Kidney (tissue), 14 donors: ENCODE data around the gene OTOF. TPM values are rescaled to one million over a fixed set of nuclear protein-coding genes. Genes with fewer than 3 reads are reported as not detected.

Source experiments
- DNase-seq, 5 donors: peaks; one replicate each; pipeline ENCODE4 v3.0.0-alpha.2; 2013 to 2020
- FAIRE-seq: peaks from 2 replicates; lab custom pipeline; 2012; peaks lifted over from hg19 to GRCh38; lab: Jason Lieb, UNC
- H3K27ac ChIP-seq, 2 donors: one replicate each; pipeline ENCODE4 v1.7.0; 2013; ENCODE audit warnings: low read depth in 2 of 2, low read length in 2 of 2, inconsistent platforms in 1 of 2
- H3K27me3 ChIP-seq: one replicate; pipeline ENCODE4 v1.7.1; 2013; ENCODE audit warnings: low read length, inconsistent platforms; ENCODE audit not compliant: control insufficient read depth, insufficient read depth
- H3K36me3 ChIP-seq, 3 donors: one replicate each; pipeline versions ENCODE4 v1.7.0 to v1.7.1; 2013; ENCODE audit warnings: low read length in 3 of 3, control low read depth in 1 of 3, inconsistent platforms in 1 of 3; ENCODE audit not compliant: insufficient read depth in 3 of 3, control insufficient read depth in 2 of 3
- H3K4me1 ChIP-seq, 3 donors: one replicate each; pipeline versions ENCODE4 v1.7.0 to v1.7.1; 2013; ENCODE audit warnings: low read length in 3 of 3, inconsistent platforms in 1 of 3, low read depth in 1 of 3; ENCODE audit not compliant: control insufficient read depth in 2 of 3, insufficient read depth in 2 of 3
- H3K4me3 ChIP-seq, 3 donors: one replicate each; pipeline versions ENCODE4 v1.7.0 to v1.8.1; 2013; ENCODE audit warnings: low read length in 3 of 3, control low read depth in 1 of 3, inconsistent platforms in 1 of 3
- H3K9ac ChIP-seq, 3 donors: one replicate each; pipeline versions ENCODE4 v1.7.0 to v1.7.1; 2013; ENCODE audit warnings: low read length in 3 of 3, control low read depth in 1 of 3, inconsistent platforms in 1 of 3
- H3K9me3 ChIP-seq, 3 donors: one replicate each; pipeline versions ENCODE4 v1.7.0 to v1.7.1; 2013; ENCODE audit warnings: low read length in 3 of 3, control low read depth in 1 of 3, inconsistent platforms in 1 of 3; ENCODE audit not compliant: control insufficient read depth in 2 of 3, insufficient read depth in 1 of 3
- CTCF ChIP-seq: IDR thresholded peaks from 3 replicates; pipeline ENCODE4 v1.5.1; 2012; ENCODE audit warnings: mild to moderate bottlenecking, moderate library complexity, borderline replicate concordance; ENCODE audit not compliant: insufficient read depth; ENCODE audit errors: extremely low read depth
- intact Hi-C: fragments of 100-400 bp; cut with DNase I; formaldehyde crosslinking; loops from one replicate; pipeline ENCODE4 v1.11.1; 2022
- polyA plus RNA-seq: library from polyadenylated mRNA; stranded (reverse); fragments of 350-450 nt; fragmentation: Illumina TruSeq; extraction: RNeasy Lipid Tissue Mini Kit (QIAGEN cat#74804); gene quantifications from one replicate; pipeline ENCODE4 v1.2.3, GENCODE V29; 2014; ENCODE audit warnings: low read depth, low replicate concordance; ENCODE audit not compliant: insufficient read depth
- total RNA-seq: library from RNA; stranded (reverse); fragmentation: NEBNext Ultra II Directional; extraction: Animal tissue kit (Norgen Biotek cat#: 25700); gene quantifications from one replicate; pipeline ENCODE4 v1.2.1, GENCODE V29; 2021
- donor health status: control.
- donor health status: control.
- donor health status: control.
- donor health status: control.
- donor health status: control.
- donor health status: DM: yes; HTN: yes; CAD: no.
- donor health status: Normal renal cell carcinoma (clear cell type).

The OTOF gene
- total and polyA plus RNA-seq, 2 donors from 2014 or later, result 0.16 TPM; not detected in 1

GRCh38 chr2:26477126-26477910 lies 606 bp downstream of the OTOF start:
- no peak for TF ChIP-seq CTCF
- Histone ChIP-seq H3K9ac (no peak overlapping the region), H3K4me1 (no peaks in the 10 kb centered on the region), H3K4me3 (no peak overlapping the region), H3K9me3 (no peaks in the 10 kb centered on the region), H3K36me3 (no peaks in the 10 kb centered on the region), H3K27ac (no peak overlapping the region), H3K27me3 (no peaks in the 10 kb centered on the region)
- FAIRE-seq (no peak), DNase-seq (peak in 1 of 5 donors; percentile 55)
- intact Hi-C loops, result no loop called here

- Histone ChIP-seq H3K9me3 (no peaks in the 10 kb centered on the region), H3K4me1 (no peaks in the 10 kb centered on the region), H3K4me3 (no peak overlapping the region), H3K27ac (no peak overlapping the region), H3K36me3 (no peaks in the 10 kb centered on the region), H3K9ac (no peak overlapping the region), H3K27me3 (no peaks in the 10 kb centered on the region)
- DNase-seq, result peak in 1 of 5 donors; percentile 60
- TF ChIP-seq CTCF, result no peak
- intact Hi-C loops, result no loop called here
- no peak for FAIRE-seq
These were observed 2.0 kb downstream of the OTOF start for GRCh38 chr2:26475832-26476501.

- no peak for FAIRE-seq
- peak in 1 of 5 donors; percentile 56 for DNase-seq
- Histone ChIP-seq H3K4me3 (no peak overlapping the region), H3K27me3 (no peaks in the 10 kb centered on the region), H3K27ac (no peak overlapping the region), H3K36me3 (no peaks in the 10 kb centered on the region), H3K9me3 (no peaks in the 10 kb centered on the region), H3K4me1 (no peaks in the 10 kb centered on the region), H3K9ac (no peak overlapping the region)
- intact Hi-C loops, result no loop called here
- no peak for TF ChIP-seq CTCF
These were observed 2.9 kb downstream of the OTOF start for GRCh38 chr2:26475037-26475436.
